ENCODE results near the gene UVRAG.

Gene UVRAG

GRCh38 chr11:75856912-75857311 is 41.9 kb downstream of the UVRAG start:
- peak overlapping the region; percentile 58 for H3K27ac ChIP-seq
- TF ChIP-seq CTCF (conservative IDR thresholded peaks at IDR 0.05): no peak

- TF ChIP-seq CTCF (conservative IDR thresholded peaks at IDR 0.05): no peak
- no peak overlapping the region; the same call in 1 of the 2 replicates for H3K27ac ChIP-seq
These were observed 43.0 kb downstream of the UVRAG start for GRCh38 chr11:75858042-75858441.

GRCh38 chr11:75858613-75859012 is 43.6 kb downstream of the UVRAG start:
- TF ChIP-seq CTCF (conservative IDR thresholded peaks at IDR 0.05): no peak
- no peak overlapping the region for H3K27ac ChIP-seq

- no peak for TF ChIP-seq CTCF (conservative IDR thresholded peaks at IDR 0.05)
- H3K27ac ChIP-seq: no peak overlapping the region
These were observed 44.6 kb downstream of the UVRAG start for GRCh38 chr11:75859614-75860013.

GRCh38 chr11:75862437-75862836 is 47.4 kb downstream of the UVRAG start:
- no peak overlapping the region for H3K27ac ChIP-seq
- no peak for TF ChIP-seq CTCF (conservative IDR thresholded peaks at IDR 0.05)

- H3K27ac ChIP-seq: peak overlapping the region; percentile 19; the same call in 1 of the 2 replicates
- TF ChIP-seq CTCF (conservative IDR thresholded peaks at IDR 0.05): peak; percentile 91
These were observed 52.9 kb downstream of the UVRAG start for GRCh38 chr11:75867778-75868374.

GRCh38 chr11:75868990-75869389 is 54.0 kb downstream of the UVRAG start:
- TF ChIP-seq CTCF (conservative IDR thresholded peaks at IDR 0.05): no peak
- peak overlapping the region; percentile 19 for H3K27ac ChIP-seq

Measured in VCaP (cell line).